Cardiac fibroblast (primary cell): ENCODE data around the gene LPP.
A peak's percentile ranks its signal among the peaks of the same experiment; 100 is the strongest.

Experiments used
- DNase-seq, 2 donors: peaks; one replicate each; pipeline versions ENCODE4 v3.0.0 to v3.0.0-alpha.2; 2010; ENCODE audit warnings: low read depth in 2 of 2
- H3K4me3 ChIP-seq, 2 donors: replicated peaks in 1 of 2; 1 replicate in 1 of 2; 2 replicates in 1 of 2; pipeline ENCODE4 v1.5.1; 2011; ENCODE audit warnings: low read depth in 2 of 2, low read length in 2 of 2, mild to moderate bottlenecking in 2 of 2, moderate library complexity in 1 of 2
- CTCF ChIP-seq: IDR thresholded peaks from one replicate; pipeline ENCODE4 v1.5.1; 2011; ENCODE audit warnings: low read depth, mild to moderate bottlenecking, low read length, inconsistent platforms

LPP gene

GRCh38 chr3:188812198-188812597, 658.2 kb downstream of the LPP start:
- TF ChIP-seq CTCF, result no peak
- H3K4me3 ChIP-seq, result no peak overlapping the region
- DNase-seq, result no peak

- no peak for TF ChIP-seq CTCF
- no peak for DNase-seq
- no peak overlapping the region for H3K4me3 ChIP-seq
These were observed 660.6 kb downstream of the LPP start for GRCh38 chr3:188814581-188814980.

- no peak overlapping the region for H3K4me3 ChIP-seq
- TF ChIP-seq CTCF, result no peak
- no peak for DNase-seq
These were observed 663.4 kb downstream of the LPP start for GRCh38 chr3:188817103-188817934.

GRCh38 chr3:188817935-188818269, 663.9 kb downstream of the LPP start:
- no peak for TF ChIP-seq CTCF
- H3K4me3 ChIP-seq, result no peak overlapping the region
- no peak for DNase-seq

GRCh38 chr3:188818282-188818681, 664.3 kb downstream of the LPP start:
- H3K4me3 ChIP-seq, result no peak overlapping the region
- DNase-seq, result no peak
- no peak for TF ChIP-seq CTCF

- DNase-seq, result peak; percentile 66 to 72
- H3K4me3 ChIP-seq, result no peak overlapping the region
- TF ChIP-seq CTCF, result no peak
These were observed 666.0 kb downstream of the LPP start for GRCh38 chr3:188819939-188820338.

- no peak overlapping the region for H3K4me3 ChIP-seq
- no peak for DNase-seq
- no peak for TF ChIP-seq CTCF
These were observed 668.0 kb downstream of the LPP start for GRCh38 chr3:188822004-188822403.
